IMR-90 (cell line): ENCODE results near the gene NPAS3. TPM values are rescaled to one million over a fixed set of nuclear protein-coding genes. Genes with fewer than 3 reads are reported as not detected.

Experiments
- ATAC-seq: fragments of 200-7000 bp; cut with Tn5 transposase; 2 replicates; pipeline ENCODE4 v1.9.1; 2020; ENCODE audit warnings: low read depth, mild to moderate bottlenecking, moderate library complexity
- BruUV-seq: library from RNA; stranded (reverse); fragments of 400-500 nt; replicated peaks from 2 replicates; lab custom pipeline; 2021; lab: Mats Ljungman, UMichigan
- CTCF ChIA-PET: fragments of 300-600 bp; formaldehyde crosslinking; extraction: SDS; loops from one replicate; lab custom pipeline; 2021; ENCODE audit warnings: antibody characterized with exemption; lab: Yijun Ruan, JAX
- POLR2A ChIA-PET: fragments of 300-600 bp; sonication (Branson Sonifier 250); formaldehyde crosslinking; loops from one replicate; lab custom pipeline; 2022; ENCODE audit warnings: antibody characterized with exemption; ENCODE audit not compliant: unreplicated experiment; lab: Charles Lee
- DNase-seq: peaks from one replicate; pipeline ENCODE4 v3.0.0; 2013
- H2AFZ ChIP-seq: replicated peaks from 2 replicates; pipeline ENCODE3; 2013; ENCODE audit warnings: low read length, mild to moderate bottlenecking; ENCODE audit not compliant: poor library complexity
- H2AK5ac ChIP-seq: 2 replicates; pipeline ENCODE4 v1.6.1; 2013; ENCODE audit warnings: low read depth, low read length, inconsistent platforms
- H2AK9ac ChIP-seq: replicated peaks from 2 replicates; pipeline ENCODE3; 2013; ENCODE audit warnings: mild to moderate bottlenecking, low read depth, low read length, moderate library complexity; ENCODE audit not compliant: poor library complexity
- H2BK120ac ChIP-seq: 2 replicates; pipeline ENCODE4 v1.6.1; 2013; ENCODE audit warnings: low read depth, low read length, inconsistent platforms
- H2BK15ac ChIP-seq: 3 replicates; pipeline ENCODE4 v1.6.1; 2013; ENCODE audit warnings: low read depth, low read length, inconsistent platforms
- H2BK20ac ChIP-seq: 2 replicates; pipeline ENCODE4 v1.6.1; 2013; ENCODE audit warnings: low read depth, mild to moderate bottlenecking, inconsistent platforms, low read length, moderate library complexity
- H2BK5ac ChIP-seq: 2 replicates; pipeline ENCODE4 v1.6.1; 2013; ENCODE audit warnings: mild to moderate bottlenecking, low read depth, low read length, inconsistent platforms; ENCODE audit not compliant: poor library complexity, severe bottlenecking
- H3K14ac ChIP-seq: replicated peaks from 2 replicates; pipeline ENCODE4 v1.6.1; 2013; ENCODE audit warnings: low read depth, low read length, inconsistent platforms
- H3K18ac ChIP-seq: 2 replicates; pipeline ENCODE4 v1.6.1; 2013; ENCODE audit warnings: low read depth, low read length, control low read depth
- H3K23ac ChIP-seq: 2 replicates; pipeline ENCODE4 v1.6.1; 2013; ENCODE audit warnings: low read depth, low read length, inconsistent platforms
- H3K27ac ChIP-seq: 2 replicates; pipeline ENCODE4 v1.5.1; 2013; ENCODE audit warnings: mild to moderate bottlenecking, control low read depth, low read length; ENCODE audit not compliant: insufficient read depth
- H3K27me3 ChIP-seq: 2 replicates; pipeline ENCODE4 v1.6.1; 2013; ENCODE audit warnings: low read length; ENCODE audit not compliant: control insufficient read depth, insufficient read depth
- H3K36me3 ChIP-seq: 2 replicates; pipeline ENCODE4 v1.6.1; 2013; ENCODE audit warnings: low read length, mixed read lengths; ENCODE audit not compliant: control insufficient read depth, insufficient read depth
- H3K4ac ChIP-seq: 2 replicates; pipeline ENCODE4 v1.6.1; 2013; ENCODE audit warnings: low read depth, low read length, inconsistent platforms
- H3K4me1 ChIP-seq: 2 replicates; pipeline ENCODE4 v1.6.1; 2013; ENCODE audit warnings: low read length, mixed read lengths; ENCODE audit not compliant: control insufficient read depth, insufficient read depth
- H3K4me2 ChIP-seq: 2 replicates; pipeline ENCODE4 v1.6.1; 2013; ENCODE audit warnings: low read depth, mild to moderate bottlenecking, control low read depth, low read length, moderate library complexity
- H3K4me3 ChIP-seq: 2 replicates; pipeline ENCODE4 v1.5.1; 2013; ENCODE audit warnings: low read depth, mild to moderate bottlenecking, control low read depth, low read length, moderate library complexity; ENCODE audit not compliant: insufficient read depth
- H3K56ac ChIP-seq: 2 replicates; pipeline ENCODE4 v1.6.1; 2013; ENCODE audit warnings: low read length, inconsistent platforms; ENCODE audit not compliant: insufficient read depth; ENCODE audit errors: extremely low read depth
- H3K79me1 ChIP-seq, 2 experiments: 2 replicates each; pipeline ENCODE4 v1.6.1; 2013; ENCODE audit warnings: low read length in 2 of 2, inconsistent platforms in 1 of 2, low read depth in 1 of 2
- H3K9ac ChIP-seq: 2 replicates; pipeline ENCODE4 v1.6.1; 2013; ENCODE audit warnings: low read depth, low read length, control low read depth
- H3K9me1 ChIP-seq: 2 replicates; pipeline ENCODE4 v1.6.1; 2013; ENCODE audit warnings: low read length, inconsistent platforms; ENCODE audit not compliant: insufficient read depth
- H3K9me3 ChIP-seq: 2 replicates; pipeline ENCODE4 v1.6.1; 2013; ENCODE audit warnings: low read length; ENCODE audit not compliant: control insufficient read depth, insufficient read depth
- H4K20me1 ChIP-seq: 2 replicates; pipeline ENCODE4 v1.6.1; 2013; ENCODE audit warnings: low read length, inconsistent platforms; ENCODE audit not compliant: insufficient read depth
- H4K5ac ChIP-seq: 2 replicates; pipeline ENCODE4 v1.6.1; 2013; ENCODE audit warnings: mild to moderate bottlenecking, low read depth, low read length, control low read depth
- H4K8ac ChIP-seq, 2 experiments: 2 replicates each; pipeline ENCODE4 v1.6.1; 2013; ENCODE audit warnings: low read depth in 2 of 2, low read length in 2 of 2, control low read depth in 1 of 2, inconsistent platforms in 1 of 2
- H4K91ac ChIP-seq: 2 replicates; pipeline ENCODE4 v1.6.1; 2013; ENCODE audit warnings: low read depth, low read length, inconsistent platforms; ENCODE audit not compliant: insufficient read depth
- CHD1 ChIP-seq: IDR thresholded peaks from 2 replicates; pipeline ENCODE4 v1.6.1; 2012; ENCODE audit warnings: low read depth, low read length, improper control_type of control experiment
- WGBS, 2 experiments: methylation state at CpG; one replicate each; pipeline versions ENCODE4 v1.1.5 to v1.1.7; 2013; ENCODE audit warnings: missing lambda C conversion rate in 2 of 2; ENCODE audit not compliant: insufficient read length in 1 of 2; ENCODE audit errors: extremely low coverage in 2 of 2; 5-methylcytosine and 5-hydroxymethylcytosine counted together
- dilution Hi-C: fragments of 300-500 bp; cut with HindIII; formaldehyde crosslinking; loops from one replicate; pipeline ENCODE4 v1.14.3; 2018; ENCODE audit warnings: low sequenced_read_pairs; ENCODE audit not compliant: unreplicated experiment
- in situ Hi-C: fragments of 300-500 bp; cut with MboI; formaldehyde crosslinking; loops from 3 replicates; pipeline ENCODE4 v1.14.3; 2019; ENCODE audit warnings: low sequenced_read_pairs, inconsistent platforms, mixed read lengths
- intact Hi-C: fragments of 100-400 bp; cut with micrococcal nuclease; formaldehyde crosslinking; loops from 2 replicates; pipeline ENCODE4 v1.10.0; 2022
- polyA plus RNA-seq, 3 experiments: library from polyadenylated mRNA; depleted of rRNA; stranded (reverse); fragments of >200 nt; gene quantifications; 2 replicates each; pipeline ENCODE4 v1.2.3, GENCODE V29; 2012; ENCODE audit warnings: low replicate concordance in 1 of 3
- total RNA-seq: library from RNA; depleted of rRNA; stranded (reverse); fragments of >200 nt; gene quantifications from 2 replicates; pipeline ENCODE4 v1.2.3, GENCODE V29; 2012

The NPAS3 gene
- total and polyA plus RNA-seq, 2 of the 4 experiments (the other 2 are of a cell fraction) = not detected

DNA sequence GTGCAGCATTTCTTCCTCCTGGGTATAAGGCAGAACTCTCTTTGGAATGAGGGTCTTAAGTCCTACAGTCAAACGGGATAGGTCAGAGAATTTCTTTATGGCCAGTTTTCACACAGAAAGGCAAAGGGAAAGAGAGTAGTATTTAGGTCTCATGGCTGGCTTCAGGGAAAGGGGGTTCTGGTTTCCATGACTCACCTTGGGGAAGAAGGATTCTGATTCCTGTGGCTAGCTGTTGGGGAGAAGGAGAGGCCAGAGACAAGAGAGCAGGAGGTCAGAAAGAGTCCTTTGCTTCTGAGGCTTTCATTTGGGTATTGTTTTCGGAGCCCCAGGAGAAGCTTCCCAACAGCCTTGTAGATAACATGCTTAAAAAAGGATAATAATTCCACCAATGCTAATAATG is 332.5 kb downstream of the NPAS3 start:
- no peaks in the 10 kb centered on the region for H3K36me3 ChIP-seq
- no peak overlapping the region for H2BK120ac ChIP-seq
- H3K4me2 ChIP-seq = no peak overlapping the region
- no peak for DNase-seq
- no peak overlapping the region for H4K8ac ChIP-seq
- H3K4ac ChIP-seq = no peak overlapping the region
- H2AK5ac ChIP-seq = no peak overlapping the region
- no peak overlapping the region for H4K91ac ChIP-seq
- no peak overlapping the region for H2AFZ ChIP-seq
- no peak overlapping the region for H3K27ac ChIP-seq
- H2AK9ac ChIP-seq = no peak overlapping the region
- no peak for ATAC-seq
- no peaks in the 10 kb centered on the region for H3K9me1 ChIP-seq
- dilution Hi-C loops (no loop called here), in situ Hi-C loops (no loop called here), intact Hi-C loops (no loop called here)
- H3K27me3 ChIP-seq = no peaks in the 10 kb centered on the region
- no peak overlapping the region for H2BK20ac ChIP-seq
- ChIA-PET POLR2A (no interaction called here), CTCF (no interaction called here)
- H2BK15ac ChIP-seq = no peak overlapping the region
- no peak overlapping the region for H3K23ac ChIP-seq
- no peak overlapping the region for H2BK5ac ChIP-seq
- no peaks in the 10 kb centered on the region for H3K4me1 ChIP-seq
- H3K9ac ChIP-seq = no peak overlapping the region
- H3K56ac ChIP-seq = no peak overlapping the region
- H3K9me3 ChIP-seq = no peaks in the 10 kb centered on the region
- no peaks in the 10 kb centered on the region for H4K20me1 ChIP-seq
- no peaks in the 10 kb centered on the region for H3K79me1 ChIP-seq
- BruUV-seq = no TSS peak
- H3K14ac ChIP-seq = no peak overlapping the region
- no peak overlapping the region for H3K18ac ChIP-seq
- 20% methylated on average over 1 of the region's 2 CpGs; no CpG with 5 or more reads in 1 of the 2 experiments for WGBS, 2 experiments
- no peak overlapping the region for H3K4me3 ChIP-seq
- TF ChIP-seq CHD1 = no peak
- no peak overlapping the region for H4K5ac ChIP-seq
